ENCODE measurements around the gene ZNF341. TPM values are rescaled to one million over a fixed set of nuclear protein-coding genes. Genes with fewer than 3 reads are reported as not detected.

ZNF341 gene
- total and polyA plus RNA-seq, 9 of the 15 experiments (the other 6 are each of a cell fraction or from before 2014, with no cell fraction given), result 0.08 to 2.6 (median 1.0) TPM

- TF ChIP-seq, protein P1, sequence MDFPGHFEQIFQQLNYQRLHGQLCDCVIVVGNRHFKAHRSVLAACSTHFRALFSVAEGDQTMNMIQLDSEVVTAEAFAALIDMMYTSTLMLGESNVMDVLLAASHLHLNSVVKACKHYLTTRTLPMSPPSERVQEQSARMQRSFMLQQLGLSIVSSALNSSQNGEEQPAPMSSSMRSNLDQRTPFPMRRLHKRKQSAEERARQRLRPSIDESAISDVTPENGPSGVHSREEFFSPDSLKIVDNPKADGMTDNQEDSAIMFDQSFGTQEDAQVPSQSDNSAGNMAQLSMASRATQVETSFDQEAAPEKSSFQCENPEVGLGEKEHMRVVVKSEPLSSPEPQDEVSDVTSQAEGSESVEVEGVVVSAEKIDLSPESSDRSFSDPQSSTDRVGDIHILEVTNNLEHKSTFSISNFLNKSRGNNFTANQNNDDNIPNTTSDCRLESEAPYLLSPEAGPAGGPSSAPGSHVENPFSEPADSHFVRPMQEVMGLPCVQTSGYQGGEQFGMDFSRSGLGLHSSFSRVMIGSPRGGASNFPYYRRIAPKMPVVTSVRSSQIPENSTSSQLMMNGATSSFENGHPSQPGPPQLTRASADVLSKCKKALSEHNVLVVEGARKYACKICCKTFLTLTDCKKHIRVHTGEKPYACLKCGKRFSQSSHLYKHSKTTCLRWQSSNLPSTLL (IDR thresholded peaks at IDR 0.05), result no peak
- TF ChIP-seq MTA2 (IDR thresholded peaks at IDR 0.05; ENCODE audit: low read depth) (peak; percentile 83), PHB2 (IDR thresholded peaks at IDR 0.05; ENCODE audit: low read depth) (peak; percentile 63; the same call in 1 of the 2 replicates), SETDB1 (IDR thresholded peaks at IDR 0.05; ENCODE audit: low read length) (no peak), TFE3 (CRISPR knock-in tag; IDR thresholded peaks at IDR 0.05) (no peak), E2F5 (CRISPR knock-in tag; IDR thresholded peaks at IDR 0.05) (no peak), EGR1 (conservative IDR thresholded peaks at IDR 0.05) (no peak), ZC3H11A (IDR thresholded peaks at IDR 0.05; ENCODE audit: low read depth, low read length) (no peak), PTBP1 (IDR thresholded peaks at IDR 0.05; ENCODE audit: low read depth, low read length) (no peak), ZNF586 (CRISPR knock-in tag; conservative IDR thresholded peaks at IDR 0.05) (no peak), FOXJ3 (CRISPR knock-in tag; IDR thresholded peaks at IDR 0.05) (no peak), ZC3H8 (IDR thresholded peaks at IDR 0.05) (no peak), SP1 (CRISPR knock-in tag; IDR thresholded peaks at IDR 0.05) (no peak), DACH1 (IDR thresholded peaks at IDR 0.05; ENCODE audit: partially characterized antibody) (peak; percentile 93), ZNF324 (CRISPR knock-in tag; IDR thresholded peaks at IDR 0.05) (no peak), CSDE1 (IDR thresholded peaks at IDR 0.05) (no peak), SP2 (IDR thresholded peaks at IDR 0.05; ENCODE audit: extremely low read depth, low read depth, low read length, poor library complexity, severe bottlenecking) (no peak), POLR3G (IDR thresholded peaks at IDR 0.05; ENCODE audit: extremely low read depth, insufficient read length, insufficient replicate concordance) (no peak), NCOA4 (IDR thresholded peaks at IDR 0.05; ENCODE audit: partially characterized antibody) (no peak), HDAC2 (IDR thresholded peaks at IDR 0.05) (peak; percentile 95), ZNF124 (CRISPR knock-in tag; IDR thresholded peaks at IDR 0.05) (no peak), BCL6 (CRISPR knock-in tag; IDR thresholded peaks at IDR 0.05) (no peak), ZNF354B (CRISPR knock-in tag; IDR thresholded peaks at IDR 0.05) (no peak), BHLHE40 (IDR thresholded peaks at IDR 0.05; ENCODE audit: low read length) (0 out of 2 replicates have a peak, but pooled peaks have one; percentile 47), SREBF2 (CRISPR knock-in tag; IDR thresholded peaks at IDR 0.05) (no peak), NFXL1 (CRISPR knock-in tag; IDR thresholded peaks at IDR 0.05) (no peak), KHSRP (IDR thresholded peaks at IDR 0.05) (no peak), SRF (CRISPR knock-in tag; IDR thresholded peaks at IDR 0.05) (no peak; a peak in 1 of 4 replicates)
- TF ChIP-seq, protein P2, sequence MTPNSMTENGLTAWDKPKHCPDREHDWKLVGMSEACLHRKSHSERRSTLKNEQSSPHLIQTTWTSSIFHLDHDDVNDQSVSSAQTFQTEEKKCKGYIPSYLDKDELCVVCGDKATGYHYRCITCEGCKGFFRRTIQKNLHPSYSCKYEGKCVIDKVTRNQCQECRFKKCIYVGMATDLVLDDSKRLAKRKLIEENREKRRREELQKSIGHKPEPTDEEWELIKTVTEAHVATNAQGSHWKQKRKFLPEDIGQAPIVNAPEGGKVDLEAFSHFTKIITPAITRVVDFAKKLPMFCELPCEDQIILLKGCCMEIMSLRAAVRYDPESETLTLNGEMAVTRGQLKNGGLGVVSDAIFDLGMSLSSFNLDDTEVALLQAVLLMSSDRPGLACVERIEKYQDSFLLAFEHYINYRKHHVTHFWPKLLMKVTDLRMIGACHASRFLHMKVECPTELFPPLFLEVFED (CRISPR knock-in tag; conservative IDR thresholded peaks at IDR 0.05), result no peak
These were observed 42.8 kb upstream of the ZNF341 start (continued) for GRCh38 chr20:33688938-33689424.

Measured in K562 (cell line).